Tibial artery (tissue), 4 donors: ENCODE data around the gene PXDN.
A peak's percentile ranks its signal among the peaks of the same experiment; 100 is the strongest.

ENCODE experiments used
- DNase-seq, 2 donors: peaks; one replicate each; pipeline ENCODE4 v3.0.0-alpha.2; 2019
- H3K27ac ChIP-seq, 2 donors: fragments of 200-600 bp; sonication (generic) in 1 of 2; 1 replicate in 1 of 2; 2 replicates in 1 of 2; pipeline ENCODE4 v1.5.1; 2018 to 2019; ENCODE audit warnings: mild to moderate bottlenecking in 1 of 2
- H3K27me3 ChIP-seq, 2 donors: fragments of 200-600 bp; sonication (generic) in 1 of 2; one replicate each; pipeline versions ENCODE4 v1.5.1 to v1.6.0; 2016 to 2019
- H3K36me3 ChIP-seq, 3 donors: fragments of 200-600 bp; sonication (generic) in 2 of 3; one replicate each; pipeline ENCODE4 v1.5.1; 2016 to 2019; ENCODE audit warnings: mild to moderate bottlenecking in 2 of 3
- H3K4me1 ChIP-seq, 4 donors: fragments of 200-600 bp; sonication (generic) in 2 of 4; 1 replicate in 3 of 4; 2 replicates in 1 of 4; pipeline ENCODE4 v1.5.1; 2016 to 2019
- H3K4me3 ChIP-seq, 2 donors: fragments of 200-600 bp; sonication (generic) in 1 of 2; 1 replicate in 1 of 2; 2 replicates in 1 of 2; pipeline ENCODE4 v1.5.1; 2018 to 2019; ENCODE audit warnings: mild to moderate bottlenecking in 2 of 2
- H3K9me3 ChIP-seq, 3 donors: fragments of 200-600 bp; sonication (generic) in 1 of 3; one replicate each; pipeline ENCODE4 v1.5.1; 2016 to 2019
- intact Hi-C: fragments of 100-400 bp; cut with DNase I; formaldehyde crosslinking; loops from one replicate; pipeline ENCODE4 v1.15.0; 2023; ENCODE audit warnings: low total_unique reads
- TF ChIP-seq, protein P1 (sequence below), 2 experiments: fragments of 200-600 bp in 1 of 2; fragments of 450-650 bp in 1 of 2; IDR thresholded peaks; one replicate each; pipeline ENCODE4 v1.5.1; 2017 to 2019; ENCODE audit warnings: antibody characterized with exemption in 2 of 2, mild to moderate bottlenecking in 1 of 2, moderate library complexity in 1 of 2

The PXDN gene

DNA sequence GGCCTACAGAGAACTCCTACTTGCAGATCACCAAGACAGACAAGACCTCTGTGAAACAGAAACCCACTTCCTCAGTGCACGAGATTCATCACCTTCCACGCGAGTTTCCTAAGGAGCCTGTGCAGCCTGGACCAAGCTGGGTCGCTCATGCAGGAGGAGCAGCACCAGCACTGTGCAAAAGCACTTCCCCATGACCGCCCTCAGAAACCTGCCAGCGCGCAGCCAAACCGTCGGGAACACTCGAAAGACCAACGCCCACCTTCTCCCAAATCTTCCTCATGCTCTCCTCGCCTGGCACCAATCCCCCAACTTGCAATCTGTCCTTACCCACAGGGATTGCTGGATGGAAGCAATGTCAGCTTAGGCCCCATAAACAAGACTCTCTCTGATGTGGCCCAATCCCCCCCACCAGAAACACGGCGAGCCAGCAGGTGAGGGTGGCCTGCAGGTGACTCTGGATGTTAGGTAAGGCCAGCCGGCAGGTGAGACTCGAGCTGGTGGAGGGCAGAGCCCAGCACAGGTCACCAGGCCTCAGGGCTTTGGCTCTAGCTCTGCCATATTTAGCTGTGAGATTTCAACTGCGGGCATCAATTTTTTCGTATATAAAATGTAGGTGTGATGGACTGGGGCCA is 69.4 kb downstream of the PXDN start:
- no peaks in the 10 kb centered on the region for H3K27me3 ChIP-seq
- no peak overlapping the region for H3K4me3 ChIP-seq
- peaks cover 0 to 13% (median 3%) of the 10 kb centered on the region in 4 donors for H3K4me1 ChIP-seq
- intact Hi-C loops: no loop called here
- TF ChIP-seq, protein P1, sequence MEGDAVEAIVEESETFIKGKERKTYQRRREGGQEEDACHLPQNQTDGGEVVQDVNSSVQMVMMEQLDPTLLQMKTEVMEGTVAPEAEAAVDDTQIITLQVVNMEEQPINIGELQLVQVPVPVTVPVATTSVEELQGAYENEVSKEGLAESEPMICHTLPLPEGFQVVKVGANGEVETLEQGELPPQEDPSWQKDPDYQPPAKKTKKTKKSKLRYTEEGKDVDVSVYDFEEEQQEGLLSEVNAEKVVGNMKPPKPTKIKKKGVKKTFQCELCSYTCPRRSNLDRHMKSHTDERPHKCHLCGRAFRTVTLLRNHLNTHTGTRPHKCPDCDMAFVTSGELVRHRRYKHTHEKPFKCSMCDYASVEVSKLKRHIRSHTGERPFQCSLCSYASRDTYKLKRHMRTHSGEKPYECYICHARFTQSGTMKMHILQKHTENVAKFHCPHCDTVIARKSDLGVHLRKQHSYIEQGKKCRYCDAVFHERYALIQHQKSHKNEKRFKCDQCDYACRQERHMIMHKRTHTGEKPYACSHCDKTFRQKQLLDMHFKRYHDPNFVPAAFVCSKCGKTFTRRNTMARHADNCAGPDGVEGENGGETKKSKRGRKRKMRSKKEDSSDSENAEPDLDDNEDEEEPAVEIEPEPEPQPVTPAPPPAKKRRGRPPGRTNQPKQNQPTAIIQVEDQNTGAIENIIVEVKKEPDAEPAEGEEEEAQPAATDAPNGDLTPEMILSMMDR (IDR thresholded peaks at IDR 0.05): no peak
- H3K27ac ChIP-seq: peak overlapping the region in 1 of 2 donors; percentile 56
- H3K36me3 ChIP-seq: peaks cover 70 to 90% (median 82%) of the 10 kb centered on the region in 3 donors
- no peaks in the 10 kb centered on the region for H3K9me3 ChIP-seq
- DNase-seq: no peak

DNA sequence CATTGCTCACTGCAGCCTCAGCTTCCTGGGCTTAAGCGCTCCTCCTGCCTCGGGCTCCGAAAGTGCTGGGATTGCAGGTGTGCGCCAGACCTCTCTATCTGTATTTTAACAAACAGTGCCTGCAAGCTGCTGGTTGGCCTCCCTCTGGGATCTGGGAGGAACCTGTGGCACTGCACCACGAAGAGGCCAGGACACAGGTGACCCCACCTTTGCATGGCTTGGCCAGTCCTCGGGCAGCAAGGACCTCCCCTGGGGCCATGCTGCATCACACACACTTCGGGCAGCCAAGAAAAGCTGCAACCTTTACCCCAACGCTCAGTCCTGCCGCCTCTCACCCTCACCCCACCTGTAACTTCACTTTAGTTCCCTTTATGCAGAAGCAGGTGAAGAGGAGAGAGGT is 70.0 kb downstream of the PXDN start:
- Histone ChIP-seq H3K27me3 (no peaks in the 10 kb centered on the region), H3K4me1 (peaks cover 0 to 13% (median 3%) of the 10 kb centered on the region in 4 donors), H3K27ac (no peak overlapping the region), H3K4me3 (no peak overlapping the region), H3K9me3 (no peaks in the 10 kb centered on the region), H3K36me3 (peaks cover 64 to 84% (median 80%) of the 10 kb centered on the region in 3 donors)
- TF ChIP-seq, protein P1 (IDR thresholded peaks at IDR 0.05): no peak
- DNase-seq: no peak
- intact Hi-C loops: no loop called here

DNA sequence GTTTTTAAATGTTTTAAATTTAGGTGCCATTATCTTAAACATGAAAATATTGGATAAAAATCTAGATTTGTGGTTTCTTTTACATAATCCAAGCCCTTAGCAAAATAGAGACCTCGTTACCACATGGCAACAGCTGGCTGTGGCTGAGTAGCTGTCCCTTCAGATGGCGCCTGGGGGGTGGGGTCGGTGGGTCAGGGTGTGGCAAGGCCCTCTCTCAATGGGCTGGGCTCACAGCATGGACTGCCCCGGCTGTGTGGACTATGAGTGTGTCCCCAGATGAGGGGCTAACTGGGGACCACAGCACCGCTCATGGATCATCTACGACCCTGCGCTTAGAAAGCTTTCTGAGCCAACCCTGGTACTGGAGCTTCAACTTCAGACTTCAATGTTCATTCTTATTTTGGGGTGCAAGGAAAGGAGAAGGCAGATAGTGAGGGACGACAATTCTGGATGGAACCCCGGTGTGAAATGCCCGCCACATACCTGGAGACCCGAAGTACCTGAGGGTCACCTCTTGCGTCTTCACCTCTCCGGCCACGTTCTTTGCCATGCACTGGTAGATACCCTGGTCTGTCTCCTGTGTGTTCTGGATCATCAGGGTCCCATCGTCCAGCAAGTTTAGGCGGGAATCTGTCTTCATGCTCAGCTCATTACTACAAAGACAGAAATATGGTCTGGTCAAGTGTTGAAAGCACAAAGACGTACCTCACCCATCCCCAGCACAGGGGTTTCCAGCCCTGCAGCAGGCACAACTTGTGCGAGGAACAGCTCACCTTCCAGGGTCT is 71.0 kb downstream of the PXDN start:
- no peak for DNase-seq
- TF ChIP-seq, protein P1 (IDR thresholded peaks at IDR 0.05): no peak
- H3K4me1 ChIP-seq: peaks cover 0 to 13% (median 3%) of the 10 kb centered on the region in 4 donors
- intact Hi-C loops: no loop called here
- peaks cover 55 to 79% (median 74%) of the 10 kb centered on the region in 3 donors for H3K36me3 ChIP-seq
- H3K9me3 ChIP-seq: no peaks in the 10 kb centered on the region
- H3K27ac ChIP-seq: no peak overlapping the region
- H3K4me3 ChIP-seq: no peak overlapping the region
- H3K27me3 ChIP-seq: no peaks in the 10 kb centered on the region

DNA sequence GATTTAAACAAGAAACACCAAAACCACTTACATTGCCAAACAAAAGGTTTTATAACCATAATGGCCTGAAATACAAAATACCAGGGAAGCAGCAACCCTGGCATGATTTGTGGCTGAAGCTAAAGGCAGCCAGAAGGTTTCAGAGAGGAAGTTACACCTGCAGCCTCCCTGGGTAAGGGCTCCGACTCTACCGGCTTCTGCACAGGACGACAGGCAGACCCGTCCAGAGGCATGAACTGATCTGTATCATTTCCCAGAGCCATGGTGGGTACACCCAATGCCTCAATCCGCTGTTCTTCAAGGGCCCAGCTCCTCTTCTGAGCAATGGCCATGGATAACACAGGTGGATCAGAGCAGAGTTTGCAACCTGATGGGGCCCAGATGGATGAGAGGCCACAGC is 71.6 kb downstream of the PXDN start:
- no peaks in the 10 kb centered on the region for H3K27me3 ChIP-seq
- H3K36me3 ChIP-seq: peaks cover 52 to 73% (median 68%) of the 10 kb centered on the region in 3 donors
- DNase-seq: no peak
- H3K9me3 ChIP-seq: no peaks in the 10 kb centered on the region
- TF ChIP-seq, protein P1 (IDR thresholded peaks at IDR 0.05): no peak
- no peak overlapping the region for H3K4me3 ChIP-seq
- intact Hi-C loops: no loop called here
- H3K27ac ChIP-seq: no peak overlapping the region
- H3K4me1 ChIP-seq: peaks cover 0 to 13% (median 3%) of the 10 kb centered on the region in 4 donors

DNA sequence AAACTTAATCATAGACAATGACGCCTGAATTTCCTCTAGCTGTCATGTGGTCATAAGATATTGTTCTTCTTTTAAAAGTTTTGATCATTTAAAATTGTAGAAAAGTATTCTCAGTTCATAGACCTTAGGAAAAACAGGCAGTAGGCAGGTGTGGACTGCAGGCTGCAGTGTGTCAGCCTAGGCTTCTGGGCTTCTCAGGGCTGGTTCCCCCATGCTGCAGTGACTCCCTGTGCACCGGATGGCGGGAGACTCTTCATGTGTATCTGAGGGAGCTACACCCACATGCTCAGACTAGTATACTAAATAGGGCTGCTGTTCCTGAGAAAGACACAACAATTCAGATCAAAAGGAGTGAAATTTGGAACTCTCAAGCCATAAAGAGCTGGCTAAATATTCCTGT is 72.4 kb downstream of the PXDN start:
- Histone ChIP-seq H3K27ac (no peak overlapping the region), H3K9me3 (no peaks in the 10 kb centered on the region), H3K36me3 (peaks cover 44 to 65% (median 60%) of the 10 kb centered on the region in 3 donors), H3K4me1 (peaks cover 0 to 13% (median 3%) of the 10 kb centered on the region in 4 donors), H3K4me3 (no peak overlapping the region), H3K27me3 (no peaks in the 10 kb centered on the region)
- intact Hi-C loops: no loop called here
- DNase-seq: no peak
- TF ChIP-seq, protein P1 (IDR thresholded peaks at IDR 0.05): no peak
